Neural progenitor cell (in vitro differentiated cells): Measurements from ENCODE around the gene DRP2. TPM values are rescaled to one million over a fixed set of nuclear protein-coding genes. Genes with fewer than 3 reads are reported as not detected.
"Not testable (repeated sequence)": the region's sequence is repeated elsewhere in the genome, so short reads cannot be mapped to it uniquely, and the experiment has no call there.

Experiments used
- DNase-seq: peaks from one replicate; pipeline ENCODE4 v3.0.0-alpha.2; 2016; ENCODE audit warnings: low spot score
- H2AFZ ChIP-seq: fragments of 200-600 bp; sonication (generic); replicated peaks from 2 replicates; pipeline ENCODE4 v1.6.1; 2016; ENCODE audit warnings: antibody characterized with exemption
- H3F3A ChIP-seq: fragments of 200-600 bp; sonication (generic); 2 replicates; pipeline ENCODE4 v1.6.1; 2016; ENCODE audit warnings: antibody characterized with exemption, low read depth
- H3K27ac ChIP-seq: fragments of 200-600 bp; sonication (generic); 2 replicates; pipeline ENCODE4 v1.5.1; 2016; ENCODE audit warnings: mild to moderate bottlenecking
- H3K27me3 ChIP-seq: fragments of 200-600 bp; sonication (generic); 2 replicates; pipeline ENCODE4 v1.6.1; 2016; ENCODE audit warnings: mild to moderate bottlenecking, moderate library complexity
- H3K36me3 ChIP-seq: fragments of 200-600 bp; sonication (generic); 2 replicates; pipeline ENCODE4 v1.5.1; 2016
- H3K4me1 ChIP-seq: fragments of 200-600 bp; sonication (generic); 2 replicates; pipeline ENCODE4 v1.6.1; 2016; ENCODE audit warnings: mixed run types
- H3K4me2 ChIP-seq: fragments of 200-600 bp; sonication (generic); 2 replicates; pipeline ENCODE4 v1.6.1; 2016
- H3K4me3 ChIP-seq: fragments of 200-600 bp; sonication (generic); 2 replicates; pipeline ENCODE4 v1.5.1; 2016
- H3K79me2 ChIP-seq: fragments of 200-600 bp; sonication (generic); 2 replicates; pipeline ENCODE4 v1.6.1; 2016; ENCODE audit warnings: low read depth
- H3K9ac ChIP-seq: fragments of 200-600 bp; sonication (generic); 2 replicates; pipeline ENCODE4 v1.6.1; 2016
- H3K9me3 ChIP-seq: fragments of 200-600 bp; sonication (generic); 2 replicates; pipeline ENCODE4 v1.5.1; 2016; ENCODE audit warnings: low read depth
- H4K20me1 ChIP-seq: fragments of 200-600 bp; sonication (generic); 2 replicates; pipeline ENCODE4 v1.6.1; 2016; ENCODE audit warnings: low read depth
- H3K27ac Mint-ChIP-seq: 3 replicates; pipeline ENCODE4 v1.8.0; 2021; ENCODE audit warnings: mixed read lengths
- H3K27me3 Mint-ChIP-seq: 2 replicates; pipeline ENCODE4 v1.8.0; 2022; ENCODE audit warnings: low read depth, mild to moderate bottlenecking, inconsistent platforms, moderate library complexity, mixed read lengths; ENCODE audit not compliant: insufficient read depth
- H3K36me3 Mint-ChIP-seq: 3 replicates; pipeline ENCODE4 v1.8.0; 2021; ENCODE audit warnings: mixed read lengths
- H3K4me1 Mint-ChIP-seq: 3 replicates; pipeline ENCODE4 v1.8.0; 2021; ENCODE audit warnings: mixed read lengths
- H3K4me3 Mint-ChIP-seq: 3 replicates; pipeline ENCODE4 v1.8.0; 2021; ENCODE audit warnings: mild to moderate bottlenecking, moderate library complexity, mixed read lengths
- H3K9me3 Mint-ChIP-seq: 3 replicates; pipeline ENCODE4 v1.8.0; 2020; ENCODE audit warnings: mixed read lengths
- CTCF ChIP-seq: fragments of 200-600 bp; sonication (generic); IDR thresholded peaks from 2 replicates; pipeline ENCODE4 v1.5.1; 2017; ENCODE audit warnings: antibody characterized with exemption, mild to moderate bottlenecking
- EZH2 ChIP-seq: fragments of 200-600 bp; sonication (generic); IDR thresholded peaks from 2 replicates; pipeline ENCODE4 v1.6.1; 2017; ENCODE audit warnings: antibody characterized with exemption, mild to moderate bottlenecking, moderate library complexity
- small RNA-seq: library from RNA; depleted of rRNA; stranded (forward); fragments of <200 nt; gene quantifications from one replicate; pipeline ENCODE3, GENCODE V24; 2015
- total RNA-seq: library from RNA; depleted of rRNA; stranded (reverse); fragments of >200 nt; gene quantifications from 2 replicates; pipeline ENCODE4 v1.2.3, GENCODE V29; 2015; ENCODE audit warnings: low replicate concordance

Gene DRP2
- total RNA-seq, 1 donor from 2014 or later = 1.4 TPM

DNA sequence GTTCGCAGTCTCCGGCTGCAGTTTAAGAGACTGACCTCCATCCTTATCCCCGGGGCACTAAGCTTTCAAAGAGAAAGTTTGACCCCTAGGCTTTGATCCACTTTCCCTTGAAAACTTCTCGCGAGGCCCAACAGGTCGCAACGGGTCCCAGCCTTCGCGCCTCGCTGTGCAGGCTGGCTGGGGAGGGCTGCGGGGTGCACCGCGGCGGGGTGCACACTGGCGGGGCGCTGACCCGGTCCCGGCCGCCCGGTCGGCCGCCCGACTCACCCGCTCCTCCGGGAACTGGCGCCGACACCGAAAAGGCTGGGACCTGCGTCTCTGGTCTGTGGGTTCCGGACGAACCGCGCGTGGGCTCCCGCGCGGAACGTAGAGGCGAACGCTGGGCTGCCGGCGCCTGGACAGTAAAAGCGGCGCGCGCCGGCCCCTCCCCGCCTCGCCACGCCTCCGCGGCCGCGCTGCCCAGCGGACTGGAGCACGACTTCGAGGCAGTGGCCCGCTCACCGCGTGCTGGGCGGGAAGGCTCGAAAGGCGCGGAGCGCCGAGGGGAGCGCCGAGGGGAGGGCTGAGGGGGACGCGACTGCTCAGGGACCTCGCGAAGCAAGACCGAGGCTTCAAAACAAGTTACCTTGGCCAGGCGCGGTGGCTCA is 71.5 kb downstream of the DRP2 start, which contains the start of gene TAF7L:
Gene TAF7L (minus strand): TSS at position 378 of the 647 bp plus-strand sequence. CDS start 3,791 bp downstream, outside the sequence.
- H3K27me3 ChIP-seq = no peaks in the 10 kb centered on the region
- no peaks in the 10 kb centered on the region for H3K27me3 Mint-ChIP-seq
- H3K9ac ChIP-seq = no peak within 1 kb of the TSS
- no peaks in the 10 kb centered on the region for H3K4me1 Mint-ChIP-seq
- H3K9me3 ChIP-seq = no peaks in the 10 kb centered on the region
- H3K79me2 ChIP-seq = no peaks in the 10 kb centered on the region
- H3K9me3 Mint-ChIP-seq = peaks cover 7% of the 10 kb centered on the region
- DNase-seq = no peak
- no peak within 1 kb of the TSS for H3K4me2 ChIP-seq
- no peak within 1 kb of the TSS for H3K4me3 Mint-ChIP-seq
- no peaks in the 10 kb centered on the region for H3K36me3 ChIP-seq
- TF ChIP-seq EZH2 = no peak
- no peak within 1 kb of the TSS for H3K4me3 ChIP-seq
- no peak within 1 kb of the TSS for H3K27ac ChIP-seq
- no peak within 1 kb of the TSS for H3K27ac Mint-ChIP-seq
- H3K4me1 ChIP-seq = no peaks in the 10 kb centered on the region
- H3K36me3 Mint-ChIP-seq = peaks cover 2% of the 10 kb centered on the region
- H2AFZ ChIP-seq = no peak within 1 kb of the TSS
- H4K20me1 ChIP-seq = no peaks in the 10 kb centered on the region
- H3F3A ChIP-seq = no peaks in the 10 kb centered on the region

GRCh38 chrX:101295603-101296002 is 76.0 kb downstream of the DRP2 start:
- not testable (repeated sequence) for H3K9ac ChIP-seq, DNase-seq, H3K36me3 Mint-ChIP-seq, H3K4me1 ChIP-seq, H3K4me3 ChIP-seq, H3K36me3 ChIP-seq, H3F3A ChIP-seq, H4K20me1 ChIP-seq, H3K79me2 ChIP-seq, H3K9me3 Mint-ChIP-seq, H3K4me3 Mint-ChIP-seq, H3K27ac Mint-ChIP-seq, H3K27me3 ChIP-seq, H3K27ac ChIP-seq, H3K4me1 Mint-ChIP-seq, H3K27me3 Mint-ChIP-seq, H3K9me3 ChIP-seq, H3K4me2 ChIP-seq, H2AFZ ChIP-seq

- Mint-ChIP-seq H3K36me3 (no peaks in the 10 kb centered on the region), H3K4me3 (no peak overlapping the region), H3K27me3 (peaks cover 5% of the 10 kb centered on the region), H3K4me1 (no peaks in the 10 kb centered on the region), H3K27ac (no peak overlapping the region), H3K9me3 (peaks cover 12% of the 10 kb centered on the region)
- no peaks in the 10 kb centered on the region for H3K9me3 ChIP-seq
- H3K27ac ChIP-seq = no peak overlapping the region
- DNase-seq = no peak
- H3K36me3 ChIP-seq = no peaks in the 10 kb centered on the region
- H3F3A ChIP-seq = no peaks in the 10 kb centered on the region
- no peaks in the 10 kb centered on the region for H3K27me3 ChIP-seq
- TF ChIP-seq CTCF = no peak
- no peaks in the 10 kb centered on the region for H4K20me1 ChIP-seq
- H2AFZ ChIP-seq = no peak overlapping the region
- H3K4me3 ChIP-seq = no peak overlapping the region
- H3K9ac ChIP-seq = no peak overlapping the region
- no peaks in the 10 kb centered on the region for H3K4me1 ChIP-seq
- no peaks in the 10 kb centered on the region for H3K79me2 ChIP-seq
- H3K4me2 ChIP-seq = no peak overlapping the region
Measured at GRCh38 chrX:101303790-101304189, 84.2 kb downstream of the DRP2 start.

Small RNA genes within 50 kb of the gene (small RNA-seq; reads per million reads assigned to genes)
- not detected for gene Z70280.1

Other genes starting within 250 kb of the DRP2 start
- gene TRMT2B, start 167.7 kb upstream of the DRP2 start, total RNA-seq = 11.3 and 11.5 TPM in 2 replicates
- 12.3 and 14.1 TPM in 2 replicates for gene TMEM35A, start 140.9 kb upstream of the DRP2 start, total RNA-seq
- gene CENPI, start 121.6 kb upstream of the DRP2 start, total RNA-seq = 51.3 and 60.6 TPM in 2 replicates
- gene TAF7L, start 71.5 kb downstream of the DRP2 start, total RNA-seq = not detected in 2 replicates
- gene TIMM8A, start 129.0 kb downstream of the DRP2 start, total RNA-seq = 7.7 and 9.5 TPM in 2 replicates
- 0.03 TPM in 1 of 2 replicates, not detected in the other for gene BTK, start 166.4 kb downstream of the DRP2 start, total RNA-seq
- 2,927 and 6,478 TPM in 2 replicates for gene RPL36A, start 171.2 kb downstream of the DRP2 start, total RNA-seq
- gene GLA, start 188.1 kb downstream of the DRP2 start, total RNA-seq = 45.0 and 48.3 TPM in 2 replicates
- gene HNRNPH2, start 188.4 kb downstream of the DRP2 start, total RNA-seq = 64.5 and 93.3 TPM in 2 replicates